Measurements from ENCODE around the gene MPRIP. TPM values are rescaled to one million over a fixed set of nuclear protein-coding genes. Genes with fewer than 3 reads are reported as not detected.

Gene MPRIP
- total RNA-seq, 2 donors from 2014 or later, result 84.3 to 258 TPM

DNA sequence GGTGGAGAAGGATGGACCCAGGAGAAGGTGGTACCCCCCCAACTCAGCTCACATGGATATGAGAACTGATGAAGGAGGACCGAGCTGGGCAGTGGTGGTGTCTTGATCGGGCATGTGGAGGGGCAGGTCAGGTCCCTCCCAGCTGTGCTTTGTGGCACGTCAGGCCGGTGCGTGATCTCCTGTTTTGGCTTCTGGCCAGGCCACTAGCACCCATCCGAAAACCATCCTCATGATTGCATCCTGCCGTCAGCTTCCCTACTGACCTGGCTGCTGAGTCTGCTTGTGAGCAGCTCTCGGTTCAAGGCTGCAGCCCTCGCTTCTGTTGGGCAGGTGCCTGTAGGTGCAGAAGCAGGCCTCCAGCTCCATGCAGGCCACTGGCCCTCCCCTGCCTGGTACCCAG lies 110.8 kb downstream of the MPRIP start:
- 72% methylated on average over 9 of the region's 9 CpGs for WGBS

DNA sequence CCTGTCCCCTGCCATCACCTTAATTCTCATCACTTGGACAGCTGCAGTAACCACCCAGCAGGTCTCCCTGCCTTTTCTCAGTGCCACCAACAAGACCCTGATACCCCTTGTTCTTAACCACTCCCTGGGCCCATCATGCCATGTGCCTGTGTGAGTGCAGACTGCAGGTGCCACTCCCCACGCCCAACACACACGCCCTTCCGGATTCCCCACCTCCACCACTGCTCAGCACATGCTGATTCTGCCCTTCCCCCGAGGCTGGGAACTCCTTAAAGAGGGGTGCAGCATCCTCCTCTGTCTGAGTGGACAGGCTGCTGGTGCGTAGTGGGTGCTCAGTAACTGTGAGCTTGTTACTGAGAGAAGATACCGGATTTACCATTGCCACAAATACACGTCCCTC lies 111.5 kb downstream of the MPRIP start:
- DNase-seq (ENCODE audit: low spot score), result no peak
- 74% methylated on average over 7 of the region's 7 CpGs for WGBS
- no peaks in the 10 kb centered on the region for H3K9me3 ChIP-seq
- no peaks in the 10 kb centered on the region for H3K27me3 ChIP-seq (replicated peaks; ENCODE audit: insufficient read depth)
- TF ChIP-seq POLR2AphosphoS5 (IDR thresholded peaks at IDR 0.05), result no peak
- TF ChIP-seq CTCF (IDR thresholded peaks at IDR 0.05), result no peak
- TF ChIP-seq POLR2A (IDR thresholded peaks at IDR 0.05), result no peak
- intact Hi-C loops (cut with DNase I), result loop anchor here (5.0 kb wide), 1 partner anchor 54 kb away; the partner anchor contains the start of gene PLD6
- H3K27ac ChIP-seq, result no peak overlapping the region
- H3K4me3 ChIP-seq, result no peak overlapping the region
- H3K36me3 ChIP-seq, result peaks cover 0 to 26% of the 10 kb centered on the region in 2 donors
- H3K4me1 ChIP-seq (replicated peaks), result no peaks in the 10 kb centered on the region

More for the DNA sequence above, 110.8 kb downstream of the MPRIP start:
- Histone ChIP-seq H3K36me3 (peaks cover 0 to 26% of the 10 kb centered on the region in 2 donors), H3K27ac (no peak overlapping the region), H3K4me1 (replicated peaks) (no peaks in the 10 kb centered on the region), H3K9me3 (no peaks in the 10 kb centered on the region), H3K4me3 (no peak overlapping the region), H3K27me3 (replicated peaks; ENCODE audit: insufficient read depth) (no peaks in the 10 kb centered on the region)
- TF ChIP-seq POLR2A (IDR thresholded peaks at IDR 0.05) (no peak), POLR2AphosphoS5 (IDR thresholded peaks at IDR 0.05) (no peak), CTCF (IDR thresholded peaks at IDR 0.05) (no peak)
- intact Hi-C loops (cut with DNase I), result loop anchor here (5.0 kb wide), 1 partner anchor 54 kb away; the partner anchor contains the start of gene PLD6
- DNase-seq (ENCODE audit: low spot score), result no peak

GRCh38 chr17:17154556-17154955 lies 112.3 kb downstream of the MPRIP start:
- no peak overlapping the region for H3K4me3 ChIP-seq
- no peak for DNase-seq (ENCODE audit: low spot score)
- peaks cover 0 to 26% of the 10 kb centered on the region in 2 donors for H3K36me3 ChIP-seq
- TF ChIP-seq POLR2A (IDR thresholded peaks at IDR 0.05) (no peak), CTCF (IDR thresholded peaks at IDR 0.05) (no peak), POLR2AphosphoS5 (IDR thresholded peaks at IDR 0.05) (no peak)
- 86% methylated on average over 5 of the region's 5 CpGs for WGBS
- H3K4me1 ChIP-seq (replicated peaks), result no peaks in the 10 kb centered on the region
- H3K27me3 ChIP-seq (replicated peaks; ENCODE audit: insufficient read depth), result no peaks in the 10 kb centered on the region
- H3K9me3 ChIP-seq, result no peaks in the 10 kb centered on the region
- intact Hi-C loops (cut with DNase I), result loop anchor here (5.0 kb wide), 1 partner anchor 53 kb away; the partner anchor contains the start of gene PLD6
- no peak overlapping the region for H3K27ac ChIP-seq

DNA sequence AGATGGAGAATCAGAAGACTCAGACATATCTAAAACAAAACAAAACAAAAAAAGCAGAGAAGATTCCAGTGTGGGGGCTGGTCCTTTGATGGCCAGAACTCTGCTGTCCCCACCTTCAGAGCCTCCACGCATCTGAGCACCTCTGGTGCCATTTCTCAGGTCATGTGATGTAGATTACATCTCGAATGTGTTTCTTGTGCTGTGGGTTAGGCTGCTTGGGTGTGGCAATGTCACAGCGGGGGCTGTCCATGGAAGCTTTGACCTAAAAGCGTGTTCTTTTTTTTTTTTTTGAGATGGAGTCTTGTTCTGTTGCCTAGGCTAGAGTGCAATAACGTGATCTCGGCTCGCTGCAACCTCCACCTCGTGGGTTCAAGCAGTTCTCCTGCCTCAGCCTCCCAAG lies 112.7 kb downstream of the MPRIP start:
- WGBS, result 92% methylated on average over 8 of the region's 8 CpGs
- intact Hi-C loops (cut with DNase I), result loop anchor here (5.0 kb wide), 1 partner anchor 52 kb away; the partner anchor contains the start of gene PLD6

More for the DNA sequence above, 112.7 kb downstream of the MPRIP start:
- TF ChIP-seq POLR2AphosphoS5 (IDR thresholded peaks at IDR 0.05) (no peak), CTCF (IDR thresholded peaks at IDR 0.05) (no peak), POLR2A (IDR thresholded peaks at IDR 0.05) (no peak)
- Histone ChIP-seq H3K27ac (no peak overlapping the region), H3K4me1 (replicated peaks) (no peaks in the 10 kb centered on the region), H3K9me3 (no peaks in the 10 kb centered on the region), H3K27me3 (replicated peaks; ENCODE audit: insufficient read depth) (no peaks in the 10 kb centered on the region), H3K4me3 (no peak overlapping the region), H3K36me3 (peaks cover 0 to 26% of the 10 kb centered on the region in 2 donors)
- DNase-seq (ENCODE audit: low spot score), result no peak
